GM20000 (cell line): ENCODE data around the gene LSMEM2.

ENCODE experiments used
- DNase-seq: peaks from one replicate; pipeline ENCODE4 v3.0.0; 2012; ENCODE audit warnings: low spot score
- TF ChIP-seq, protein P1 (sequence below): IDR thresholded peaks from 2 replicates; pipeline ENCODE4 v1.5.1; 2012; ENCODE audit warnings: mild to moderate bottlenecking, control low read depth; ENCODE audit errors: extremely low read depth, missing control alignments

LSMEM2 gene

DNA sequence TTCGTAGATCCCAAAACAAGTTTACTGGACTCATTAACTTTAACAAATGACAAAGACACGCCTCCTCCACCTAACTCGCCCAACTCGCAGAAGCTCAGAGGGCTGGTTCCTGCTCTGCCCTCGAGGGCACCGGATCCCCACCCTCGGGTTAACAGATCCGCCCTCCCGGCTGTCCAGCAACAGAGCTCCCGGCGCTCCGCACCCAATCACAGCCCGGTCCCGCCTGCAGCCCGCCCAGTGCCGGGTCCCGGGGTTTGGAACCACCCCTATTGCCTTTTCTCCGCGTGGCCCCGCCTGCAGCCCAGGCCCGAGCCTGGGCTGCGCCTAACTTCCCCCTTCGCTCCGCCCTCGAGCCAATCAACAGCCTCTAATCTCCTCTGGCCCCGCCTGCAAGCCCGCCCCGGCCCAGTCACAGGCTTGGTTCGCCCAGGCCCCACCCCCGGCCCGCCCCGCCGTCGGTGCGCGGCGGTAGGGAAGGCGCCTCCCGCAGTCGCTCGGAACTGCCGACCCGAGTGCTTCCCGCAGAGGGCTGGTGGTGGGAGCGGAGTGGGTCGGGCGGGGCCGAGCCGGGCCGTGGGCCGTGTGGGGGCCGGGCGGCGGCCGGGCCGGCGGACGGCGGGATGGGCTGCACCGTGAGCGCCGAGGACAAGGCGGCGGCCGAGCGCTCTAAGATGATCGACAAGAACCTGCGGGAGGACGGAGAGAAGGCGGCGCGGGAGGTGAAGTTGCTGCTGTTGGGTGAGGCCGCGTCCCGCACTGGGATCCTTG lies 43.0 kb upstream of the LSMEM2 start, which contains the start of gene GNAI2:
Gene GNAI2, plus strand, starts transcription at position 489 of the 768 bp plus-strand sequence. Its CDS starts 132 bp downstream, at position 621.
- TF ChIP-seq, protein P1, sequence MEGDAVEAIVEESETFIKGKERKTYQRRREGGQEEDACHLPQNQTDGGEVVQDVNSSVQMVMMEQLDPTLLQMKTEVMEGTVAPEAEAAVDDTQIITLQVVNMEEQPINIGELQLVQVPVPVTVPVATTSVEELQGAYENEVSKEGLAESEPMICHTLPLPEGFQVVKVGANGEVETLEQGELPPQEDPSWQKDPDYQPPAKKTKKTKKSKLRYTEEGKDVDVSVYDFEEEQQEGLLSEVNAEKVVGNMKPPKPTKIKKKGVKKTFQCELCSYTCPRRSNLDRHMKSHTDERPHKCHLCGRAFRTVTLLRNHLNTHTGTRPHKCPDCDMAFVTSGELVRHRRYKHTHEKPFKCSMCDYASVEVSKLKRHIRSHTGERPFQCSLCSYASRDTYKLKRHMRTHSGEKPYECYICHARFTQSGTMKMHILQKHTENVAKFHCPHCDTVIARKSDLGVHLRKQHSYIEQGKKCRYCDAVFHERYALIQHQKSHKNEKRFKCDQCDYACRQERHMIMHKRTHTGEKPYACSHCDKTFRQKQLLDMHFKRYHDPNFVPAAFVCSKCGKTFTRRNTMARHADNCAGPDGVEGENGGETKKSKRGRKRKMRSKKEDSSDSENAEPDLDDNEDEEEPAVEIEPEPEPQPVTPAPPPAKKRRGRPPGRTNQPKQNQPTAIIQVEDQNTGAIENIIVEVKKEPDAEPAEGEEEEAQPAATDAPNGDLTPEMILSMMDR, result no peak
- peak; percentile 99 for DNase-seq

DNA sequence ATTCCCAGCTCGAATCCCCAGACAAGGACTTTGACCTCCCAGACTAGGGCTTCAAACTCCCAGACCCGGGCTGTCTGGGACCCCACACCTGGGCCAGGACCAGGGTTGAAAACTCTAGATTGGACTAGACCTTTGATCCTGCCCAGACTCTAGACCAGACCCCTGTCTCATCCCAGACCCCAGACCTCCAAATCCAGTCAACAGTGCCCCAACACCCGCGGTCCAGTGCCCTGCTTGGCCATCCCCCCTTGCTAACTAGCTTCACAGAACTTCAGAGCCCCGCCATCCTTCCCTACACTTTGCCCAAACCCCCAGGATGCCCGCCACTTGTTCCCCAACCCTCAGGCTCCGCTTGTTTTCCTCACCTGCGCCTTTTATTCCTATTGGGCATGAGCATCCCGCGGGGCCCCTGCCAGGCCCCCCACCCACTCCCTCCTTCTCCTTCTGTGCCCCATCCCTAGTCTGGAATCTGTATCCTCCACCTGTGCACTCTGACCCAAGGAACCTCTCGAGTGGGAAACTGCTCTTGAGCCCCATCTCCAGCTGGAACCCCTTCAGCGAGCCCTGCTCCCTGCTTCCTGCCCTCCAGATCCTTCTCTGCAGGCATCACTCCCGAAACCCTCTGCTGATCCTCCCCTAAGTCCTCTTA lies 42.3 kb upstream of the LSMEM2 start:
- no peak for DNase-seq

GRCh38 chr3:50237133-50237651 lies 41.7 kb upstream of the LSMEM2 start:
- TF ChIP-seq, protein P1, result no peak
- DNase-seq, result no peak

More for the DNA sequence above, 42.3 kb upstream of the LSMEM2 start:
- TF ChIP-seq, protein P1, result no peak

DNA sequence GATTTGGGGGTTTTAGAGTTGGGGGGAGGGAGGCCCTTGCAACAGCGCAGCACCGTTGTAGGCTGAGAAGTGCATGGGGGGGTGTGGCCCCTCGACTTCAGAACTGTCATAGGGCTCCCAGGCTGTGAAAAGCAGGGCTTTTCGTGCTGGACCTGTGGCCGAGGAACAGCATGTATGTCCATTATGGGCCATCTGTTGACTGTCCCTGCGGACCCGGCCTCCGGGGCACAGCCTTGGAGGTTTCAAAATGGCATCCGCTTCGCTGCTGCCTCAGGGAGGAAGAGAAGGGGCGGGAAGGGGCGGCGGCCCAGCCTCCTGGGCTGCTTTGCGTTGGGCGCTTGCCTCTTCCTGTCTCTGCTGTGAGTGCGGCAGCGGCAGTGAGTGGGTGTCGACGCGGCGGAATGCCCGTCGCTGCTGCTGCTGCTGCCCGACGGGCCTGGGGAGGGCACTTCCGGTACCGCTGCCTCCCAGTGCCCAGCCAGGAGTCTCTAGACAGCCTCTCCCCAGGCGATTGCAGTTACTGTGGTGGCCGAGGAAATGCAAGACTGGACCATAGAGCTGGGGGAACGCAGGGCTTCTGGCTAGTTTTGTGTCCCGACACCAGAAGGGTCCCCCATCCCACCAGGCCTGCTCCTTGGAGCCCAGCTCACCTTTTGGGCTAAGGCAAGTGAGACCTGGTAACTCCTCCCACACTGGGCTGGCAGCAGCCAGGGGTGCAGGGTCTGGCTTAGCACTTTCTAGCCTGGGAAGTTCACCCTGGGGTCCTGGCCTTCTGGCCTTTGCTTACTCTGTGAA lies 40.9 kb upstream of the LSMEM2 start:
- peak; percentile 88 for DNase-seq
- TF ChIP-seq, protein P1, result no peak

DNA sequence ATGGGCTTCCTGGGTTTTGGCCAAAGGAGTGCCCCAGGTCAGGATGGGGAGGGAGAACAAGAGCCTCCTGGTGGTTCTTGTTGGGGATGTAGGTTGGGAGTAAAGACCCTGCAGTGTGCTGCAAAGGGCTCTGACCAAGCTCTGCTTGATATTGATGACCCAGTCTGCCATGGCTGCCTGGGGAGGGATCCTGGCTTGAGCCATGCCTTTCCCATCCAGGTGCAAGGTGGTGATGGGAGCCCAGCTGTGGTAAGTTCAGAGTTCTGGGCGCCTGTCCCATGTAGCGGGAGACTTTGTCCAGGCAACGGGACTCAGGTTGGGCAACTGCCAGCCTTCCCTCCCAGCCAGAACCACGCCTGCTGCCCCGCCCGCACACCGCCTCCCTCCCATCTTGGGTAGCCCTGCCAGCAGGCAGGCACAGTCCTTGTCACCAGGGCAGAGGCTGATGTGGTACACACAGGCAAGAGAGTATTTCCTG lies 40.3 kb upstream of the LSMEM2 start:
- TF ChIP-seq, protein P1, result no peak
- DNase-seq, result no peak

DNA sequence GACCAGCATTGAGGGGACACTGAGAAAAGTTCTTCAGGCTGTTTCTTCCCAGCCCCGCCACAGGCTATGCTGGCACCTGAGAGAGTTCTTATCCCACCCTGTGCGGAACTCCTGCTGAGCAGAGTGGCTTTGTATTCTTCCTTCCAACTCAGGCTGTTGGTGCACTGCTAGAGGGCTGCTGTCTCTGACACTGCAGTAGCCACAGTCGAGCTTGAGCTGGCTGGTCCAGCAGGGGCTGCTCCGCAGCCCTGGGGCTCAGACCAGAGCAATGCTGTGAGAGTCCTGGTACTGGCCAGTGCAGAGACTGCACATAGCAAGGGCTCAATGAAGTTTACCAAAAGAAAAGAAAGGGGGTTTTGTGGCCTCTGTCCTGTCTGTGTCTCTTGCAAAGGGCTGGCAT lies 39.2 kb upstream of the LSMEM2 start:
- DNase-seq, result no peak
- TF ChIP-seq, protein P1, result no peak
